DND-41 (cell line): ENCODE results near the gene USP48.

Experiments used
- EZH2 ChIP-seq: IDR thresholded peaks from 3 replicates; pipeline ENCODE4 v1.6.1; 2012; ENCODE audit warnings: borderline replicate concordance, low read depth, mild to moderate bottlenecking, moderate library complexity, low read length, inconsistent platforms; ENCODE audit not compliant: severe bottlenecking
- TF ChIP-seq, protein P1 (sequence below): IDR thresholded peaks from 2 replicates; pipeline ENCODE4 v1.5.1; 2012; ENCODE audit warnings: borderline replicate concordance, low read length, moderate library complexity, mild to moderate bottlenecking; ENCODE audit not compliant: poor library complexity, severe bottlenecking; ENCODE audit errors: extremely low read depth

GRCh38 chr1:21823980-21824702, 41.2 kb upstream of the USP48 start:
- no peak for TF ChIP-seq EZH2
- TF ChIP-seq, protein P1, sequence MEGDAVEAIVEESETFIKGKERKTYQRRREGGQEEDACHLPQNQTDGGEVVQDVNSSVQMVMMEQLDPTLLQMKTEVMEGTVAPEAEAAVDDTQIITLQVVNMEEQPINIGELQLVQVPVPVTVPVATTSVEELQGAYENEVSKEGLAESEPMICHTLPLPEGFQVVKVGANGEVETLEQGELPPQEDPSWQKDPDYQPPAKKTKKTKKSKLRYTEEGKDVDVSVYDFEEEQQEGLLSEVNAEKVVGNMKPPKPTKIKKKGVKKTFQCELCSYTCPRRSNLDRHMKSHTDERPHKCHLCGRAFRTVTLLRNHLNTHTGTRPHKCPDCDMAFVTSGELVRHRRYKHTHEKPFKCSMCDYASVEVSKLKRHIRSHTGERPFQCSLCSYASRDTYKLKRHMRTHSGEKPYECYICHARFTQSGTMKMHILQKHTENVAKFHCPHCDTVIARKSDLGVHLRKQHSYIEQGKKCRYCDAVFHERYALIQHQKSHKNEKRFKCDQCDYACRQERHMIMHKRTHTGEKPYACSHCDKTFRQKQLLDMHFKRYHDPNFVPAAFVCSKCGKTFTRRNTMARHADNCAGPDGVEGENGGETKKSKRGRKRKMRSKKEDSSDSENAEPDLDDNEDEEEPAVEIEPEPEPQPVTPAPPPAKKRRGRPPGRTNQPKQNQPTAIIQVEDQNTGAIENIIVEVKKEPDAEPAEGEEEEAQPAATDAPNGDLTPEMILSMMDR, result no peak
